Osteoblast (primary cell): ENCODE measurements around the gene SLC22A12. TPM values are rescaled to one million over a fixed set of nuclear protein-coding genes. Genes with fewer than 3 reads are reported as not detected.
"Not testable (repeated sequence)": the region's sequence is repeated elsewhere in the genome, so short reads cannot be mapped to it uniquely, and the experiment has no call there.

Source experiments
- DNase-seq: peaks from one replicate; pipeline ENCODE4 v3.0.0; 2011; ENCODE audit warnings: low spot score, mixed read lengths; ENCODE audit not compliant: insufficient read length; ENCODE audit errors: missing footprints
- H2AFZ ChIP-seq: 2 replicates; pipeline ENCODE4 v1.6.0; 2011; ENCODE audit warnings: mild to moderate bottlenecking, low read length
- H3K27ac ChIP-seq: 2 replicates; pipeline ENCODE4 v1.5.1; 2011; ENCODE audit warnings: mild to moderate bottlenecking, low read depth, low read length, moderate library complexity
- H3K27me3 ChIP-seq: 2 replicates; pipeline ENCODE4 v1.6.0; 2012; ENCODE audit warnings: mild to moderate bottlenecking, control low read depth, inconsistent platforms, low read length, moderate library complexity; ENCODE audit not compliant: insufficient read depth
- H3K36me3 ChIP-seq: 2 replicates; pipeline ENCODE4 v1.5.1; 2011; ENCODE audit warnings: mild to moderate bottlenecking, low read length, control low read depth, moderate library complexity; ENCODE audit not compliant: insufficient read depth
- H3K4me1 ChIP-seq: 2 replicates; pipeline ENCODE4 v1.5.1; 2011; ENCODE audit warnings: mild to moderate bottlenecking, low read length, control low read depth, moderate library complexity; ENCODE audit not compliant: insufficient read depth
- H3K4me2 ChIP-seq: 2 replicates; pipeline ENCODE4 v1.6.0; 2011; ENCODE audit warnings: mild to moderate bottlenecking, low read length; ENCODE audit not compliant: insufficient read depth
- H3K4me3 ChIP-seq: fragments of 200-600 bp; sonication (generic); 3 replicates; pipeline ENCODE4 v1.5.1; 2012; ENCODE audit warnings: mild to moderate bottlenecking, low read length, inconsistent platforms; ENCODE audit not compliant: insufficient read depth
- H3K79me2 ChIP-seq: 2 replicates; pipeline ENCODE4 v1.6.0; 2012; ENCODE audit warnings: mild to moderate bottlenecking, low read length, control low read depth, inconsistent platforms; ENCODE audit not compliant: insufficient read depth
- H3K9me3 ChIP-seq: 2 replicates; pipeline ENCODE4 v1.5.1; 2011; ENCODE audit warnings: low read depth, low read length, control low read depth
- H4K20me1 ChIP-seq: 2 replicates; pipeline ENCODE4 v1.6.0; 2012; ENCODE audit warnings: mild to moderate bottlenecking, low read length, control low read depth; ENCODE audit not compliant: insufficient read depth
- total RNA-seq: library from RNA; depleted of rRNA; stranded (reverse); fragments of >200 nt; gene quantifications from 2 replicates; pipeline ENCODE4 v1.2.3, GENCODE V29; 2012
- TF ChIP-seq, protein P1 (sequence below): IDR thresholded peaks from 2 replicates; pipeline ENCODE4 v1.5.1; 2011; ENCODE audit warnings: mild to moderate bottlenecking, low read depth, low read length, moderate library complexity; ENCODE audit errors: extremely low read depth

The SLC22A12 gene
- total RNA-seq, 1 donor: not detected

DNA sequence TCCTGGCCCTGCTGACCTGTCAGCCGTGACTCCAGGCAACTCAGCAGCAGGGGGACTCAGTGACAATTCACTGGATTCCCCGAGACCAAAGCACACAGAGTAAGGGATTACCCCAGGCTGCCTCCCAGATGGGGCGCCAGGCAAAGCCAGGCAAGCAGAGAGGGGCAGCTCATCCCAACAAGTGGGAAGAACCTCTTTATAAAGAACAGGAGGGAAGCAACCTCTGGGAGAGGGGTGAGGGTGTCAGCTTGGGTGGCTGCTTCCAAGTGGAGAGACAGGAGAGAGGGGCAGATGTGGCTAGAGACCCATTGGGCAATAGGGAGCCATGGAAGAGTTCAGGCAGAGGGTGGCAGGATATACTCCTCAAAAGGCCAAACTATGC, 1.2 kb downstream of the SLC22A12 start:
- Histone ChIP-seq H2AFZ (no peak overlapping the region), H4K20me1 (no peaks in the 10 kb centered on the region), H3K27ac (no peak overlapping the region), H3K9me3 (peaks cover 2% of the 10 kb centered on the region), H3K4me2 (no peak overlapping the region), H3K79me2 (no peaks in the 10 kb centered on the region), H3K4me1 (no peaks in the 10 kb centered on the region), H3K27me3 (no peaks in the 10 kb centered on the region), H3K4me3 (no peak overlapping the region), H3K36me3 (no peaks in the 10 kb centered on the region)
- peak; percentile 18 for DNase-seq
- TF ChIP-seq, protein P1, sequence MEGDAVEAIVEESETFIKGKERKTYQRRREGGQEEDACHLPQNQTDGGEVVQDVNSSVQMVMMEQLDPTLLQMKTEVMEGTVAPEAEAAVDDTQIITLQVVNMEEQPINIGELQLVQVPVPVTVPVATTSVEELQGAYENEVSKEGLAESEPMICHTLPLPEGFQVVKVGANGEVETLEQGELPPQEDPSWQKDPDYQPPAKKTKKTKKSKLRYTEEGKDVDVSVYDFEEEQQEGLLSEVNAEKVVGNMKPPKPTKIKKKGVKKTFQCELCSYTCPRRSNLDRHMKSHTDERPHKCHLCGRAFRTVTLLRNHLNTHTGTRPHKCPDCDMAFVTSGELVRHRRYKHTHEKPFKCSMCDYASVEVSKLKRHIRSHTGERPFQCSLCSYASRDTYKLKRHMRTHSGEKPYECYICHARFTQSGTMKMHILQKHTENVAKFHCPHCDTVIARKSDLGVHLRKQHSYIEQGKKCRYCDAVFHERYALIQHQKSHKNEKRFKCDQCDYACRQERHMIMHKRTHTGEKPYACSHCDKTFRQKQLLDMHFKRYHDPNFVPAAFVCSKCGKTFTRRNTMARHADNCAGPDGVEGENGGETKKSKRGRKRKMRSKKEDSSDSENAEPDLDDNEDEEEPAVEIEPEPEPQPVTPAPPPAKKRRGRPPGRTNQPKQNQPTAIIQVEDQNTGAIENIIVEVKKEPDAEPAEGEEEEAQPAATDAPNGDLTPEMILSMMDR: no peak

DNA sequence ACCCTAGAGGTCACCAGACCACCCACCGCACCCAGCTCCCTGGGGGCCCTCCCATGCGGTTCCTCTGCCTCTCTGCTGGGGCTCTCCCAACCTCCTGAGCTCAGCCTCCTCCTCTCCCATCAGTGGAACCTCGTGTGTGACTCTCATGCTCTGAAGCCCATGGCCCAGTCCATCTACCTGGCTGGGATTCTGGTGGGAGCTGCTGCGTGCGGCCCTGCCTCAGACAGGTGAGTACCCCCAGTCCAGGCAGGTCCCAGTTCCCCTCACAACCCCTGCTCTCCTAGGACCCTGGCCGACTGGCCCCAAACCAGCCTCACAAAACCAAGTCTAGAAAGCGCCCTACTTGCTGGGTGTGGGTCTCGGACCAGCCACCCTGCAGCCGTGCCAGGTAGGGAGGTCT, 1.6 kb downstream of the SLC22A12 start:
- Histone ChIP-seq H3K9me3 (peaks cover 2% of the 10 kb centered on the region), H3K27me3 (no peaks in the 10 kb centered on the region), H3K36me3 (no peaks in the 10 kb centered on the region), H3K27ac (no peak overlapping the region), H3K4me2 (no peak overlapping the region), H3K79me2 (no peaks in the 10 kb centered on the region), H2AFZ (no peak overlapping the region), H3K4me3 (no peak overlapping the region), H3K4me1 (no peaks in the 10 kb centered on the region), H4K20me1 (no peaks in the 10 kb centered on the region)
- peak; percentile 71 for DNase-seq
- TF ChIP-seq, protein P1: no peak

- H2AFZ ChIP-seq: no peak overlapping the region
- TF ChIP-seq, protein P1: no peak
- H3K4me3 ChIP-seq: no peak overlapping the region
These were observed 2.4 kb downstream of the SLC22A12 start for GRCh38 chr11:64593156-64594105.

DNA sequence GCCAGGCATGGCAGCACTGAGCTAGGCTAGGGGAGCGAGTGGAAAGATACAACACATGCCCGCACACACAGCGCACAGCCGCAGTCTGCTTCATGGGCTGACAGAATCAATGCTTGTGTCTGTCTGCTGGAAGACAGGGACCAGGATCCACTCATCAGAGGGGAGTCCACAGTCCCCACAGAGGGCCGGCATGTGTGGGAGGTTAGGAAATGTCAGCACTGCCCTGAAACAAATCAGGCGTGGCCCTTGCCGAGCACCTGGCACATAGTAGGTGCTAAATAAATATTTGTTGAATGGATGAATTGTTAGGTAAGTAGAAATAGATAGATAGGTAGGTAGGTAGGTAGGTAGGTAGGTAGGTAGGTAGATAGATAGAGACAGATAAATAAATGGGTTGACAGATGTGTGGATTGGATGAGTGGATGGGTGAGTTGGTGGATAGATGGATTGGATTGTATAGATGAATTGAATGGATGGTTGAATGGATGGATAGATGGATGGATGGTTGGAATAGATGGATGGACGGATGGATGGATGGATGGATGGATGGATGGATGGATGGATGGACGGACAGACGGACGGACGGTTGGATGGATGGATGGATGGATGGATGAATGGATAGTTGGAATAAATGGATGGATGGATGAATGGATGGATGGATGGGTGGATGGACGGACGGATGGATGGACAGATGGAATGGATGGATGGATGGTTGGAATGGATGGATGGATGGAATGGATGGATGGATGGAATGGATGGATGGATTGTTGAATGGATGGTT, 3.3 kb downstream of the SLC22A12 start:
- no peaks in the 10 kb centered on the region for H3K4me1 ChIP-seq
- no peaks in the 10 kb centered on the region for H3K36me3 ChIP-seq
- no peaks in the 10 kb centered on the region for H3K27me3 ChIP-seq
- H3K9me3 ChIP-seq: peaks cover 2% of the 10 kb centered on the region
- H3K27ac ChIP-seq: no peak overlapping the region
- no peak for DNase-seq
- TF ChIP-seq, protein P1: no peak
- no peaks in the 10 kb centered on the region for H4K20me1 ChIP-seq
- no peak overlapping the region for H3K4me3 ChIP-seq
- H3K79me2 ChIP-seq: no peaks in the 10 kb centered on the region
- H2AFZ ChIP-seq: no peak overlapping the region
- no peak overlapping the region for H3K4me2 ChIP-seq

More at GRCh38 chr11:64593156-64594105, 2.4 kb downstream of the SLC22A12 start:
- Histone ChIP-seq H4K20me1 (no peaks in the 10 kb centered on the region), H3K79me2 (no peaks in the 10 kb centered on the region), H3K9me3 (peaks cover 2% of the 10 kb centered on the region), H3K27ac (no peak overlapping the region), H3K36me3 (no peaks in the 10 kb centered on the region), H3K4me2 (no peak overlapping the region), H3K4me1 (no peaks in the 10 kb centered on the region), H3K27me3 (no peaks in the 10 kb centered on the region)
- DNase-seq: peak; percentile 45

GRCh38 chr11:64595922-64596321, 4.9 kb downstream of the SLC22A12 start:
- H3K4me1 ChIP-seq, H3K36me3 ChIP-seq, H4K20me1 ChIP-seq, H3K9me3 ChIP-seq, H2AFZ ChIP-seq, H3K79me2 ChIP-seq, H3K27ac ChIP-seq, H3K4me3 ChIP-seq, DNase-seq, H3K4me2 ChIP-seq, H3K27me3 ChIP-seq: not testable (repeated sequence)
